ENCODE results near the gene C8A.

GRCh38 chr1:56933161-56933560, 78.6 kb downstream of the C8A start:
- TF ChIP-seq CTCF (IDR thresholded peaks at IDR 0.05) (no peak), POLR2AphosphoS5 (IDR thresholded peaks at IDR 0.05) (no peak), EP300 (IDR thresholded peaks at IDR 0.05) (no peak), POLR2A (IDR thresholded peaks at IDR 0.05) (no peak)
